Measurements from ENCODE around the gene ELFN2.

ELFN2 gene

DNA sequence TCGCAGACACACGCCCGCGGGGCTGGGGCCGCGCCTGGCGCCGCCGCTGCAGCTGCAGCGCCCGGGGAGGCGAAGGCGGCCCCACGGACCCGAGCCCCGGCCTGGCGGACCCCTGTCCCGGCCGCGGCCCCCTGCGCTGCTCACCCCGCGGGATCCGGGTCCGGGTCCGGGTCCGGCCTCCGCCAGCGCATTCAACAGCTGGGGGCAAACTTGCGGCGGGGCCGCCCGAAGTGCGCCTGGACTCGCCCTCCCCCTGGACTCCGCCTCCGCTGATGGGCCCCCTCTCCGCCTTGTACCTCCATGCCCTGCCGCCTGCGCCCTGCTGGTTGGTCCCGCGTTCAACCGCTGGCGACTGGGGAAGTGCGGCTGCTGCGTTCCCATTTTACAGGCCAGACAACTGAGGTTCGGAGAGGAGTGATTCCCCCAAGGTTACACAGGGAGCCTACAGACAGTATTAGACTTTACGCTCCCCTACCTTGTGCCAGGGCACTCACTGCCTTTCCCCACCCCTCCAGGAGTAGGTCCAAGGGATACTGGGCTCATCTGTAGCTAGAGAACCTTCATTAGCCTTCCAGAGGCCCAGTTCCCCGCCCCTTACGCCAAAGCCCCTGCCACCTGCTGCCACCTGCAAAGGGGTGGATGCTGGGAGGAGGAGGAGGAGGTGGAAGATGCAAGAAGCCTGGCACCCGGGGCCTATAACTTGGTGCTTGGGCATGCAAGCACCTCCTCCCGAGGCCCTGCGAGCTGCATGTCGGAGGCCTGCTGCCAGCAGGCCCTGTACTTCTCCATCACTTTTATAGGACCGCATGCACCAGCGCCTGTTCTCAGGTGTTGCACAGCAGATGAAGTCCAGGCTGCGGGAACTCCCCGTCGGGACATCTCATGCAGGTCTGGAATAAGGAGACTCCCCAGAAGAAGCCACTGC is 694 bp upstream of the ELFN2 start:
- DNase-seq (ENCODE audit: low spot score), result no peak

- peak; percentile 13 for DNase-seq (ENCODE audit: low spot score)
Observed at GRCh38 chr22:37426706-37427134, 559 bp downstream of the ELFN2 start.

GRCh38 chr22:37425800-37426705 is 1.2 kb downstream of the ELFN2 start:
- peak; percentile 13 for DNase-seq (ENCODE audit: low spot score)

- DNase-seq (ENCODE audit: low spot score), result no peak
Observed at GRCh38 chr22:37425369-37425768, 1.9 kb downstream of the ELFN2 start.

DNA sequence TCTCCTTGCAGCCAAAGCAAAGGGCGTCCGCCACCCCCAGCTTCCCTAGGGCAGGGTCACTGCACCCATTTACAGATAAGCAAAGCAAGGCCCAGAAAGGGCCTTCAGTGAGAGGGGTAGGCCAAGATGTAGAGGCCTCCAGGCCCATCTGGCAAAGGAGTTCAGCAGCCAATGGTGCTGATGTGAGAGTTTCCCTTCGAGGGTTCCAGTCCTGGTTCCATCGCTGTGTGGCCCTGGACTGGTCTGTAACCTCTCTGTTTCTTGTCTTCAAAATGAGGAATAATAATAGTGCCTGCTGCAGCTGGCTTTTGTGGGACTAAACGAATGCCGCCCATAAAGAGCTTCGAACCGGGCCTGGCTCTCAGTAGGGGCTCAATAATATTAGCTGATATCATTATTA is 4.0 kb downstream of the ELFN2 start:
- no peak for DNase-seq (ENCODE audit: low spot score)

- no peak for DNase-seq (ENCODE audit: low spot score)
Observed at GRCh38 chr22:37421468-37421877, 5.8 kb downstream of the ELFN2 start.

- DNase-seq (ENCODE audit: low spot score), result no peak
Observed at GRCh38 chr22:37420686-37421467, 6.4 kb downstream of the ELFN2 start.

GRCh38 chr22:37419969-37420685 is 7.2 kb downstream of the ELFN2 start:
- DNase-seq (ENCODE audit: low spot score), result no peak

- DNase-seq (ENCODE audit: low spot score), result no peak
Observed at GRCh38 chr22:37419370-37419968, 7.8 kb downstream of the ELFN2 start.

GRCh38 chr22:37418627-37419369 is 8.5 kb downstream of the ELFN2 start:
- no peak for DNase-seq (ENCODE audit: low spot score)

DNA sequence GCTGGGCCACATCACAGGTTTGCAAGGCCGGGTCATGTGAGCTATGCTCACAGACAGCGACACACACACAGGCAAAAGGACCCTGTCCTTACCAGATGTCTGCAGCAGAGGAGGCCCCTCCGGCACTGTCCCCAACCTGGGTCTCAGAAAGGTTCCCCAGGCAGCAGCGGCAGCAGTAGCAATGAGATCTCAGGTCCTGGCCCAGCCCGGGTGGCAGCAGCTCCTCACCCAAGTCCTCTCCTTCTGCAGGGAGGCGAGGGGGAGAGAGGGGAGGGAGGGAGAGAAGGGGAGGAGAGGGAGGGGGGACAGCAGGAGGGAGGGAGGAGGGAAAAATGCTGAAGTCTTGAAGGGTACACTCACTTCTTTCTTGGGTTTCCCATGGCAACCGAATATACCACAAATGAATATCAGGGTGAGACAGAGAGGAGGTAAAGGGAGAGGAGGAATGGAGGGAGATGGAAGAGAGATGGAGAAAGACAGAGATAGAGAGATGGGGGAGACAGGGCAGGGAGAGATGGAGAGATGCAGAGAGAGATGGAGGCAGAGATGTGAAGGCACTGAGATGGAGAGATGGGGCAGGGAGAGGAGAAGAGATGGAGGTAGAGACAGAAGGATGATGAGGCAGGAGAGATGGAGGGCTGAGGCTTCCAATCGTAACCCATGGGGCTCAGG is 9.5 kb downstream of the ELFN2 start:
- no peak for DNase-seq (ENCODE audit: low spot score)

DNA sequence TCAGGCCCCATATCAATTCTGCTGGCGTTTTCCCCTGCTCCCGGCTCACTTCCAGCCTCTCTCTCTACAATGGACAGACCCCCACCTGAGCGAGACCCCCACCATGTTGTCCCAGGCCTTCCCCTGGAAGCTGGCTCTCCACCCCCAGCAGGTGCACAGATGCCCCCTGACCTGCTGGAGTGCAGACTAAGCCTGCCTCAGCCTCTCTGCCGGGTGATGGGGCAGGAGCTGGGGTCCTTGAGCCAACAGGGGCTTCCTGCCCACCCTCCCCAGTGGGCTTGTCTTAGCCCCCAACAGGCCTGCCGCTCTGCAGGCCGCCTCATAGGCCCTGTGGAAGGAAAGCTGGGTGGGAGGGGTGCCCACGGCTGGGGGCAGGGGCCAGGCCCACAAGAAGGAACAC is 10.0 kb downstream of the ELFN2 start:
- DNase-seq (ENCODE audit: low spot score), result no peak

- no peak for DNase-seq (ENCODE audit: low spot score)
Observed at GRCh38 chr22:37416827-37417226, 10.5 kb downstream of the ELFN2 start.

GRCh38 chr22:37416389-37416788 is 10.9 kb downstream of the ELFN2 start:
- DNase-seq (ENCODE audit: low spot score), result no peak

GRCh38 chr22:37415210-37415609 is 12.1 kb downstream of the ELFN2 start:
- no peak for DNase-seq (ENCODE audit: low spot score)

GRCh38 chr22:37414288-37414687 is 13.0 kb downstream of the ELFN2 start:
- no peak for DNase-seq (ENCODE audit: low spot score)

DNA sequence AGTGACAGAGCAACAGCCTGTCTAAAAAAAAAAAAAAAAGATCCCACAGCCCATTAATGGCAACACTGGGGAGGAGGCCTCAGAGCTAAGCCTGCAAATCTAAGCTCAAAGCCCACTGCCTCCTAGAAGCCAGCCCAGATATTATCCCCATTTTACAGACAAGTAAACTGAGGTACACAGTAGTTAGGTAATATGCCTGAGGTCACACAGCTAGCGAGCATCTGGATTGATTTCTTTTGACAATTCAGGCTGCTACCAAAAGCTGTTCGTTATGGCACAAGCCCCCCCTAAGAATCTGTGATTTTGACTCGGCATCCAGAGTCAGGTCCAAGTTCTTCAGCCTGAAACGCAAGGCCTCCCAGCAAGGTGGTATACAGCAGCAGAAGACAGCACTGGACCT is 13.7 kb downstream of the ELFN2 start:
- DNase-seq (ENCODE audit: low spot score), result no peak

- no peak for DNase-seq (ENCODE audit: low spot score)
Observed at GRCh38 chr22:37412495-37413250, 14.6 kb downstream of the ELFN2 start.

GRCh38 chr22:37411655-37412054 is 15.6 kb downstream of the ELFN2 start:
- DNase-seq (ENCODE audit: low spot score), result no peak

Measured in AG08396 (cell line).